GM08714 (cell line): ENCODE results near the gene DHDH.

Experiments used
- H3K4me3 ChIP-seq: fragments of 200-500 bp; sonication (Bioruptor generic); 2 replicates; pipeline ENCODE4 v1.5.1; 2014; ENCODE audit warnings: mild to moderate bottlenecking, low read length, inconsistent platforms
- ZNF274 ChIP-seq: IDR thresholded peaks from 2 replicates; pipeline ENCODE4 v1.6.1; 2012; ENCODE audit warnings: mild to moderate bottlenecking, low read depth, low read length

Gene DHDH

GRCh38 chr19:48954595-48955307 lies 21.3 kb downstream of the DHDH start, which contains the start of gene BAX:
BAX (plus strand) TSS chr19:48954875; CDS start chr19:48954929, 54 bp downstream.
- no peak for TF ChIP-seq ZNF274
- H3K4me3 ChIP-seq, result peak within 1 kb of the TSS; percentile 78

GRCh38 chr19:48955308-48955958 lies 21.9 kb downstream of the DHDH start:
- no peak for TF ChIP-seq ZNF274
- H3K4me3 ChIP-seq, result peak overlapping the region; percentile 78

GRCh38 chr19:48958006-48958405 lies 24.5 kb downstream of the DHDH start:
- no peak overlapping the region for H3K4me3 ChIP-seq
- TF ChIP-seq ZNF274, result no peak

GRCh38 chr19:48959341-48960239 lies 26.1 kb downstream of the DHDH start:
- H3K4me3 ChIP-seq, result no peak overlapping the region
- no peak for TF ChIP-seq ZNF274

GRCh38 chr19:48961051-48961649 lies 27.7 kb downstream of the DHDH start:
- no peak for TF ChIP-seq ZNF274
- no peak overlapping the region for H3K4me3 ChIP-seq

GRCh38 chr19:48961673-48962028 lies 28.2 kb downstream of the DHDH start:
- H3K4me3 ChIP-seq, result no peak overlapping the region
- no peak for TF ChIP-seq ZNF274

GRCh38 chr19:48962029-48962848 lies 28.7 kb downstream of the DHDH start:
- no peak for TF ChIP-seq ZNF274
- peak overlapping the region; percentile 17; the same call in 1 of the 2 replicates for H3K4me3 ChIP-seq

- H3K4me3 ChIP-seq, result peak overlapping the region; percentile 17; the same call in 1 of the 2 replicates
- no peak for TF ChIP-seq ZNF274
These were observed 29.3 kb downstream of the DHDH start for GRCh38 chr19:48962849-48963165.

- TF ChIP-seq ZNF274, result no peak
- peak overlapping the region; percentile 13; the same call in 1 of the 2 replicates for H3K4me3 ChIP-seq
These were observed 30.1 kb downstream of the DHDH start for GRCh38 chr19:48963371-48964204.

- no peak for TF ChIP-seq ZNF274
These were observed 30.9 kb downstream of the DHDH start for GRCh38 chr19:48964205-48965039.

GRCh38 chr19:48965040-48965805 lies 31.7 kb downstream of the DHDH start, which contains the start of gene FTL:
FTL (plus strand) TSS chr19:48965309; CDS start chr19:48965508, 199 bp downstream.
- no peak for TF ChIP-seq ZNF274
- peak within 1 kb of the TSS; percentile 78 for H3K4me3 ChIP-seq

More at GRCh38 chr19:48964205-48965039, 30.9 kb downstream of the DHDH start:
- peak overlapping the region; percentile 47; the same call in 1 of the 2 replicates for H3K4me3 ChIP-seq
